Neutrophil (primary cell): ENCODE data around the gene ABCF3.

Experiments
- H3K27ac ChIP-seq: fragments of 200-600 bp; sonication (generic); 2 replicates; pipeline ENCODE4 v1.5.1; 2016; ENCODE audit warnings: mild to moderate bottlenecking, moderate library complexity
- H3K27me3 ChIP-seq: fragments of 200-600 bp; sonication (generic); 2 replicates; pipeline ENCODE4 v1.6.0; 2016; ENCODE audit warnings: mild to moderate bottlenecking
- H3K36me3 ChIP-seq: fragments of 200-600 bp; sonication (generic); 2 replicates; pipeline ENCODE4 v1.5.1; 2017
- H3K4me1 ChIP-seq, 2 experiments: fragments of 200-600 bp in 1 of 2; sonication (generic) in 1 of 2; 1 replicate in 1 of 2; 2 replicates in 1 of 2; pipeline versions ENCODE4 v1.5.1 to v1.6.1; 2013 to 2016; ENCODE audit warnings: low read depth in 1 of 2, low read length in 1 of 2, mild to moderate bottlenecking in 1 of 2, moderate library complexity in 1 of 2; ENCODE audit not compliant: control insufficient read depth in 1 of 2, insufficient read depth in 1 of 2
- H3K4me3 ChIP-seq, 2 experiments: fragments of 200-600 bp in 1 of 2; sonication (generic) in 1 of 2; 1 replicate in 1 of 2; 2 replicates in 1 of 2; pipeline ENCODE4 v1.5.1; 2013 to 2016; ENCODE audit warnings: low read depth in 1 of 2, low read length in 1 of 2, mild to moderate bottlenecking in 1 of 2, moderate library complexity in 1 of 2
- H3K9me3 ChIP-seq: fragments of 200-600 bp; sonication (generic); 2 replicates; pipeline ENCODE4 v1.5.1; 2016
- CTCF ChIP-seq: fragments of 200-600 bp; sonication (generic); IDR thresholded peaks from 2 replicates; pipeline ENCODE4 v1.5.1; 2016; ENCODE audit warnings: antibody characterized with exemption

The ABCF3 gene

DNA sequence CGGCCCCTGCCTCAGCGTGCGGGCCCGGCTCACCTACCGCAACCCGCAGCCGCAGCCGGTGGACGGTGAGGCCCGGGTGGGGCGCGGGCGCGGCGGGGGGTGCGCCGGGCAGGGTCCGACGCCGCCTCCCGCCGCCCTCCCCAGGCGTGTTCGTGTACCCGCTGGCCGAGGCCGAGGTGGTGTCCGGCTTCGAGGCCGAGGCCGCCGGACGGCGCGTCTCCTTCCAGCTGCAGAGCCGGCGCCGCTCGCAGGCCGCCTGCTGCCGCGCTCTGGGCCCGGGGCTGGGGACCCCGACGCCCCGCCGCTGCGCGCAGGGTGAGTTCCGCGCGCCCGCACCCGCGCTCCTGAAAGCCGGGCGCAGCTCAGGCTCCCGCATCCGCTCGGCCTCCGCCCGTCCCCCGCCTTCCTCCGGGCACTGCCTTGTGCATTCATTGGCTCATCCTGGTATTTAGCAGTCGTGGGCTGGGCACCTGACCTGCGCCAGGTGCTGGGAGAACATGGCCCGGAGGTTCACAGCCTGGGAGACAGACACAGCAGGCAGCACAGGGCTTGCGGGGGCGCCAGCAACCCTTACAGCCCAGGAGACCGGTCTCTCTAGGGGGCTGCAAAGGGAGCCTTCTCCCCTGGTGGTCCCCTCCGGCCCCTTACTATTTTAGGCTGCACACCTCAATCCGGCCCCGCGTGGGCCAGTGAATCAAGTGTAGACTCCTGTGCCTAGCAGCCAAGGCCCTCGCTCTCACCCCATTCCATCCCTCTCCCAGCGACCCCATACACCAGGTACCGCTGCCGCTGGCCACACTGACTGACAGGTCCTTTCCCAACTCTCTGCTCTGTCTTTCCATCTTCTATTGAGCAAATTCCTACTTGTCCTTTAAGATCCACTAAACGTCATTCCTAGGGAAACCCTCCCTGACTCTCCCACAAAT lies 44.9 kb downstream of the ABCF3 start:
- no peak overlapping the region for H3K27ac ChIP-seq
- no peaks in the 10 kb centered on the region for H3K9me3 ChIP-seq
- H3K36me3 ChIP-seq = no peaks in the 10 kb centered on the region
- peaks cover 96% of the 10 kb centered on the region for H3K27me3 ChIP-seq
- no peak overlapping the region for H3K4me3 ChIP-seq
- peaks cover 0 to 10% of the 10 kb centered on the region in 2 experiments for H3K4me1 ChIP-seq
- TF ChIP-seq CTCF = no peak

GRCh38 chr3:184231671-184232070 lies 45.7 kb downstream of the ABCF3 start:
- H3K36me3 ChIP-seq = no peaks in the 10 kb centered on the region
- H3K4me1 ChIP-seq = peaks cover 0 to 10% of the 10 kb centered on the region in 2 experiments
- peaks cover 88% of the 10 kb centered on the region for H3K27me3 ChIP-seq
- H3K27ac ChIP-seq = no peak overlapping the region
- no peaks in the 10 kb centered on the region for H3K9me3 ChIP-seq
- no peak for TF ChIP-seq CTCF
- no peak overlapping the region for H3K4me3 ChIP-seq

- Histone ChIP-seq H3K9me3 (no peaks in the 10 kb centered on the region), H3K27ac (no peak overlapping the region), H3K27me3 (peaks cover 72% of the 10 kb centered on the region), H3K4me1 (peaks cover 0 to 10% of the 10 kb centered on the region in 2 experiments), H3K4me3 (no peak overlapping the region), H3K36me3 (no peaks in the 10 kb centered on the region)
- no peak for TF ChIP-seq CTCF
Measured at GRCh38 chr3:184233127-184233843, 47.3 kb downstream of the ABCF3 start.

- Histone ChIP-seq H3K27me3 (peaks cover 62% of the 10 kb centered on the region), H3K36me3 (no peaks in the 10 kb centered on the region), H3K4me3 (no peak overlapping the region), H3K9me3 (no peaks in the 10 kb centered on the region), H3K4me1 (peaks cover 0 to 8% of the 10 kb centered on the region in 2 experiments), H3K27ac (no peak overlapping the region)
- TF ChIP-seq CTCF = no peak
Measured at GRCh38 chr3:184234224-184234623, 48.2 kb downstream of the ABCF3 start.

- no peak overlapping the region for H3K27ac ChIP-seq
- H3K4me1 ChIP-seq = peaks cover 0 to 2% of the 10 kb centered on the region in 2 experiments
- H3K27me3 ChIP-seq = peaks cover 56% of the 10 kb centered on the region
- H3K36me3 ChIP-seq = no peaks in the 10 kb centered on the region
- no peak for TF ChIP-seq CTCF
- H3K4me3 ChIP-seq = no peak overlapping the region
- H3K9me3 ChIP-seq = no peaks in the 10 kb centered on the region
Measured at GRCh38 chr3:184234671-184235380, 48.8 kb downstream of the ABCF3 start.
